Measurements from ENCODE around the gene PTPRD.

DNA sequence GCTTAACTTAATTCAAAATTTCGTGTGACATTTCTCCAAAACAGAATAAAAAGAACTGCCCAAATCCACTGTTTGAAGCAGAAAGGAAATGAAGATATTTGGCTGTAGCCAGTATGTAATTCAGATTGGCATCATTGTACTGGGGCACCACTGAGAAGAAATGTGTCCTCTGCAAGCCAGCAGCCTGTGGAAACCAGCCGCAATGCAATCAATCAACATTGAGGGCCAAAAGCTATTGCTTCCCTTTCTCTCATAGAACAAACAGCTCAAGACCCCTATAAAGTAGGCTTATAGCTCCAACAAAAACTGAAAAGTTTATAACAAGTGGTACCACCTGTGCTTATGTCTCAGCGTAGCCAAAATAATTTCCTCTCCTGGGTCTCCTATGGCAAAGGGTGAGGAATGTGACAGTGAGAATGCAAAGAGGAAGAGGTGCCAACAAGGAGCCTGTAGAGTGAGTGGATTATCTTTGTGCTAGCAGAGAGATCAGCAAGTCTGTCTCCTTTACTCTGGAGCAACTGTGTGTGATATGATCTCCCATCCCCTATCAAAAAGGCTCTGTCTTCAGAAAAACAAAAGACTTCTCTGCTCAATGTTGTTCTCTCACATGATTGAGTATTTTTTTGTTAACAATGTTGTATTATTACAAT is 1740.9 kb downstream of the PTPRD start:
- TF ChIP-seq EZH2 (IDR thresholded peaks at IDR 0.05; ENCODE audit: borderline replicate concordance, low read depth, low read length, poor library complexity, severe bottlenecking), result no peak
- TF ChIP-seq, protein P1, sequence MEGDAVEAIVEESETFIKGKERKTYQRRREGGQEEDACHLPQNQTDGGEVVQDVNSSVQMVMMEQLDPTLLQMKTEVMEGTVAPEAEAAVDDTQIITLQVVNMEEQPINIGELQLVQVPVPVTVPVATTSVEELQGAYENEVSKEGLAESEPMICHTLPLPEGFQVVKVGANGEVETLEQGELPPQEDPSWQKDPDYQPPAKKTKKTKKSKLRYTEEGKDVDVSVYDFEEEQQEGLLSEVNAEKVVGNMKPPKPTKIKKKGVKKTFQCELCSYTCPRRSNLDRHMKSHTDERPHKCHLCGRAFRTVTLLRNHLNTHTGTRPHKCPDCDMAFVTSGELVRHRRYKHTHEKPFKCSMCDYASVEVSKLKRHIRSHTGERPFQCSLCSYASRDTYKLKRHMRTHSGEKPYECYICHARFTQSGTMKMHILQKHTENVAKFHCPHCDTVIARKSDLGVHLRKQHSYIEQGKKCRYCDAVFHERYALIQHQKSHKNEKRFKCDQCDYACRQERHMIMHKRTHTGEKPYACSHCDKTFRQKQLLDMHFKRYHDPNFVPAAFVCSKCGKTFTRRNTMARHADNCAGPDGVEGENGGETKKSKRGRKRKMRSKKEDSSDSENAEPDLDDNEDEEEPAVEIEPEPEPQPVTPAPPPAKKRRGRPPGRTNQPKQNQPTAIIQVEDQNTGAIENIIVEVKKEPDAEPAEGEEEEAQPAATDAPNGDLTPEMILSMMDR (conservative IDR thresholded peaks at IDR 0.05; ENCODE audit: low read depth, low read length), result no peak
